SK-N-SH treated with all-trans-retinoic acid at 6 μM for 48 hours (cell line): ENCODE data around the gene SH3TC1.

Experiments
- ATAC-seq: fragments of 200-7000 bp; cut with Tn5 transposase; 3 replicates; pipeline ENCODE4 v1.9.1; 2020; ENCODE audit warnings: mild to moderate bottlenecking, moderate library complexity
- ARNTL ChIP-seq: fragments of 450-650 bp; formaldehyde crosslinking; IDR thresholded peaks from 2 replicates; pipeline ENCODE4 v1.5.0; 2020; ENCODE audit warnings: low read depth, mild to moderate bottlenecking, moderate library complexity, borderline replicate concordance
- ESRRG ChIP-seq: fragments of 250-450 bp; sonication (Bioruptor Pico); IDR thresholded peaks from 2 replicates; pipeline ENCODE4 v1.6.1; 2021; ENCODE audit warnings: mild to moderate bottlenecking
- GLIS3 ChIP-seq: fragments of 250-450 bp; sonication (Bioruptor Pico); IDR thresholded peaks from 2 replicates; pipeline ENCODE4 v1.5.0; 2020; ENCODE audit warnings: mild to moderate bottlenecking, moderate library complexity
- PATZ1 ChIP-seq: fragments of 250-450 bp; sonication (Bioruptor Pico); IDR thresholded peaks from 2 replicates; pipeline ENCODE4 v1.8.0; 2020; ENCODE audit warnings: mild to moderate bottlenecking, moderate library complexity, borderline replicate concordance
- POU6F1 ChIP-seq: fragments of 250-450 bp; sonication (Bioruptor Pico); IDR thresholded peaks from 2 replicates; pipeline ENCODE4 v1.8.0; 2021; ENCODE audit warnings: low read depth, mild to moderate bottlenecking, moderate library complexity, borderline replicate concordance
- PPARA ChIP-seq: fragments of 250-450 bp; sonication (Bioruptor Pico); IDR thresholded peaks from 2 replicates; pipeline ENCODE4 v1.5.0; 2020; ENCODE audit warnings: mild to moderate bottlenecking, borderline replicate concordance
- RARB ChIP-seq: fragments of 250-450 bp; sonication (Bioruptor Pico); IDR thresholded peaks from 2 replicates; pipeline ENCODE4 v1.8.0; 2021; ENCODE audit warnings: mild to moderate bottlenecking, moderate library complexity
- TCF4 ChIP-seq: fragments of 250-450 bp; sonication (Bioruptor Pico); IDR thresholded peaks from 2 replicates; pipeline ENCODE4 v1.8.0; 2021; ENCODE audit warnings: mild to moderate bottlenecking, moderate library complexity, borderline replicate concordance
- TOX ChIP-seq: fragments of 250-450 bp; sonication (Bioruptor Pico); IDR thresholded peaks from 2 replicates; pipeline ENCODE4 v1.8.0; 2021; ENCODE audit warnings: mild to moderate bottlenecking, moderate library complexity, borderline replicate concordance
- ZC3H10 ChIP-seq: fragments of 250-450 bp; sonication (Bioruptor Pico); IDR thresholded peaks from 2 replicates; pipeline ENCODE4 v1.5.1; 2021; ENCODE audit warnings: mild to moderate bottlenecking, moderate library complexity
- ZFP30 ChIP-seq: fragments of 450-650 bp; formaldehyde crosslinking; IDR thresholded peaks from 2 replicates; pipeline ENCODE4 v1.5.0; 2022; ENCODE audit warnings: mild to moderate bottlenecking, moderate library complexity
- ZNF565 ChIP-seq: fragments of 450-650 bp; formaldehyde crosslinking; conservative IDR thresholded peaks from 2 replicates; pipeline ENCODE4 v1.5.0; 2020; ENCODE audit warnings: low read depth, mild to moderate bottlenecking, moderate library complexity
- ZNF70 ChIP-seq: fragments of 450-650 bp; formaldehyde crosslinking; IDR thresholded peaks from 2 replicates; pipeline ENCODE4 v1.5.0; 2020; ENCODE audit warnings: mild to moderate bottlenecking, moderate library complexity
- TF ChIP-seq, protein P1 (sequence below): fragments of 250-450 bp; sonication (Bioruptor Pico); IDR thresholded peaks from 2 replicates; pipeline ENCODE4 v1.5.0; 2020; ENCODE audit warnings: mild to moderate bottlenecking, moderate library complexity
- TF ChIP-seq, protein P2 (sequence below): fragments of 250-450 bp; sonication (Bioruptor Pico); IDR thresholded peaks from 2 replicates; pipeline ENCODE4 v1.5.1; 2021; ENCODE audit warnings: mild to moderate bottlenecking, moderate library complexity

Gene SH3TC1

GRCh38 chr4:8222609-8223388, 23.7 kb downstream of the SH3TC1 start:
- no peak for ATAC-seq
- TF ChIP-seq ZFP30 (CRISPR knock-in tag) (no peak), ZNF565 (no peak), POU6F1 (CRISPR knock-in tag) (no peak), ESRRG (CRISPR knock-in tag) (no peak), ZNF70 (no peak), TCF4 (no peak), RARB (CRISPR knock-in tag) (no peak)
- TF ChIP-seq, protein P1, sequence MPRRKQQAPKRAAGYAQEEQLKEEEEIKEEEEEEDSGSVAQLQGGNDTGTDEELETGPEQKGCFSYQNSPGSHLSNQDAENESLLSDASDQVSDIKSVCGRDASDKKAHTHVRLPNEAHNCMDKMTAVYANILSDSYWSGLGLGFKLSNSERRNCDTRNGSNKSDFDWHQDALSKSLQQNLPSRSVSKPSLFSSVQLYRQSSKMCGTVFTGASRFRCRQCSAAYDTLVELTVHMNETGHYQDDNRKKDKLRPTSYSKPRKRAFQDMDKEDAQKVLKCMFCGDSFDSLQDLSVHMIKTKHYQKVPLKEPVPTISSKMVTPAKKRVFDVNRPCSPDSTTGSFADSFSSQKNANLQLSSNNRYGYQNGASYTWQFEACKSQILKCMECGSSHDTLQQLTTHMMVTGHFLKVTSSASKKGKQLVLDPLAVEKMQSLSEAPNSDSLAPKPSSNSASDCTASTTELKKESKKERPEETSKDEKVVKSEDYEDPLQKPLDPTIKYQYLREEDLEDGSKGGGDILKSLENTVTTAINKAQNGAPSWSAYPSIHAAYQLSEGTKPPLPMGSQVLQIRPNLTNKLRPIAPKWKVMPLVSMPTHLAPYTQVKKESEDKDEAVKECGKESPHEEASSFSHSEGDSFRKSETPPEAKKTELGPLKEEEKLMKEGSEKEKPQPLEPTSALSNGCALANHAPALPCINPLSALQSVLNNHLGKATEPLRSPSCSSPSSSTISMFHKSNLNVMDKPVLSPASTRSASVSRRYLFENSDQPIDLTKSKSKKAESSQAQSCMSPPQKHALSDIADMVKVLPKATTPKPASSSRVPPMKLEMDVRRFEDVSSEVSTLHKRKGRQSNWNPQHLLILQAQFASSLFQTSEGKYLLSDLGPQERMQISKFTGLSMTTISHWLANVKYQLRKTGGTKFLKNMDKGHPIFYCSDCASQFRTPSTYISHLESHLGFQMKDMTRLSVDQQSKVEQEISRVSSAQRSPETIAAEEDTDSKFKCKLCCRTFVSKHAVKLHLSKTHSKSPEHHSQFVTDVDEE = no peak

DNA sequence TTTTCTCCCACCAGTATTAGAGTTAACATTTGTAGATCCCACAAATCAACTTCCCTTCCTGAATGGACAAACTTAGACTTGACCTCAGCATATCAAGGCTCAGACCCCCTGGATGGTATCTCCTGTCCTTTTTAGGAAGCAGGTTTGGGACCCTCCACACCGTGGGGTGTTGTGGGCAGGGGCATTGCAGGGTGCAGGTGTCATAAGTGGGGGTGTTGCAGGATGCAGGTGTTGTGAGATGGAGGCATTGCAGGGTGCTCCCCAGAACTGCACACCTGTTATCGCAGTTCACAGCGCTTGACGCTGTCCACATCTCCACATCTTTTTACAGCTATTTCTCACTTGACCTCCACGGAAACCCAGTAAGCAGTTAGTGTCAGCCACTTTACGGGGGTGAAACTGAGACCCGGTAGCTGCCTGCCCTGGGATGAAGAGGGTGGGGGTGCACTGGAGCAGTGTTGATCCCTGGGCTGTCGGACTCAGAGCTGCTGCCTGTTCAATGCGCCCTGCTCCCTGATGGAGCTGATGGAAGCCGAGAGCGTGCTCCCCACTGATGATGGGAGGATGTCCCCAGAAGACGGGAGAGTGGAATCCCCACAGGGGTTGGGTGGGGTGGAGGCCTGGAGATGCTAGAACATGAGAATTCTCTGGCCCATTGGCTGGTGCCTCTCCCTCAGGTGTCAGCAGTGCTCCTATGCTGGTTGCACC, 25.3 kb downstream of the SH3TC1 start:
- no peak for ATAC-seq
- TF ChIP-seq ZFP30 (CRISPR knock-in tag) (no peak), PPARA (CRISPR knock-in tag) (no peak), GLIS3 (no peak), ZNF70 (no peak), ARNTL (no peak), TOX (CRISPR knock-in tag) (no peak)

- TF ChIP-seq ARNTL = no peak
- ATAC-seq = no peak
Measured at GRCh38 chr4:8224975-8225625, 26.0 kb downstream of the SH3TC1 start.

DNA sequence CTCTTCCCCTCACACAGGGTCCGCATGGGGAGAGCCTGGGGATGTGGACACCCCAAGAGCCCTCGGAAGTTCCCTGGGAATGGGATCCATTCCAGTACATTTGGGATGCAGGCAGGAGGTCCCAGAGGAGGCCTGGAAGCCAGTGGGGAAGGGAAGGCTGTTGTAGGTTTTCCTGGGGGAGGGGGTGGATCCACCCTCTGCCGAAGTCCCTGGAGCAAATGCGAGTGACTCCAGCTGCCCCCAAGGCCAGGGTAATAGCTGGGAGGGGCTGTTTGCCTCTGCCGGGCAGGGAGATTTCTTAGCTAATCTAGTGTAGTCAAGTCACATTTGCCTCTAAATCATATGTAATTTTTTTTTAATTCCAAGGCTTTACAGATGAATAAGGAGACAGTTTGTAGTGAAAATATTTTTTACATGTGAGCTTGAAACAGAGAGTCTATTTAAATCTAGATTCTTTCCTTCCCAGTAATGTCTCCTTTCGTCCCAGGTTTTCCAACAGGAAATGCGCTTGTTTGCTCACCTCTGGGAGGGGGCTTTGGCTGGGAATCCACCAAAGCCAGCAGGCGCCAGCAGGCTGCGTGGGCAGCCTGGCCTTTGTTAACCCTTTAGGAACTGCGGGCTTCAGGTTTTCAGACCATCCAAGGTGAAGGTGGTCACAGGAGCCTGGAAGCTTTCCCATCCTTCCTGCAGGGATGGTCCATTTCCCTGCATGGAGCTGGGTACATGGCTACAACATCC, 26.8 kb downstream of the SH3TC1 start:
- TF ChIP-seq, protein P1 = no peak
- TF ChIP-seq, protein P2, sequence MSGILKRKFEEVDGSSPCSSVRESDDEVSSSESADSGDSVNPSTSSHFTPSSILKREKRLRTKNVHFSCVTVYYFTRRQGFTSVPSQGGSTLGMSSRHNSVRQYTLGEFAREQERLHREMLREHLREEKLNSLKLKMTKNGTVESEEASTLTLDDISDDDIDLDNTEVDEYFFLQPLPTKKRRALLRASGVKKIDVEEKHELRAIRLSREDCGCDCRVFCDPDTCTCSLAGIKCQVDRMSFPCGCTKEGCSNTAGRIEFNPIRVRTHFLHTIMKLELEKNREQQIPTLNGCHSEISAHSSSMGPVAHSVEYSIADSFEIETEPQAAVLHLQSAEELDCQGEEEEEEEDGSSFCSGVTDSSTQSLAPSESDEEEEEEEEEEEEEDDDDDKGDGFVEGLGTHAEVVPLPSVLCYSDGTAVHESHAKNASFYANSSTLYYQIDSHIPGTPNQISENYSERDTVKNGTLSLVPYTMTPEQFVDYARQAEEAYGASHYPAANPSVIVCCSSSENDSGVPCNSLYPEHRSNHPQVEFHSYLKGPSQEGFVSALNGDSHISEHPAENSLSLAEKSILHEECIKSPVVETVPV (CRISPR knock-in tag) = no peak
- TF ChIP-seq TOX (CRISPR knock-in tag) = no peak
- no peak for TF ChIP-seq ZC3H10 (CRISPR knock-in tag)
- no peak for TF ChIP-seq ZNF565
- no peak for TF ChIP-seq ZNF70
- TF ChIP-seq PATZ1 = no peak
- no peak for ATAC-seq
